GM18519 (cell line): ENCODE measurements around the gene TXNL4A.

Experiments
- ATAC-seq: cut with Tn5 transposase; IDR thresholded peaks from one replicate; pipeline ENCODE4 v1.9.1; 2021; ENCODE audit warnings: mild to moderate bottlenecking, moderate library complexity; ENCODE audit not compliant: unreplicated experiment, low FRiP score

The TXNL4A gene

DNA sequence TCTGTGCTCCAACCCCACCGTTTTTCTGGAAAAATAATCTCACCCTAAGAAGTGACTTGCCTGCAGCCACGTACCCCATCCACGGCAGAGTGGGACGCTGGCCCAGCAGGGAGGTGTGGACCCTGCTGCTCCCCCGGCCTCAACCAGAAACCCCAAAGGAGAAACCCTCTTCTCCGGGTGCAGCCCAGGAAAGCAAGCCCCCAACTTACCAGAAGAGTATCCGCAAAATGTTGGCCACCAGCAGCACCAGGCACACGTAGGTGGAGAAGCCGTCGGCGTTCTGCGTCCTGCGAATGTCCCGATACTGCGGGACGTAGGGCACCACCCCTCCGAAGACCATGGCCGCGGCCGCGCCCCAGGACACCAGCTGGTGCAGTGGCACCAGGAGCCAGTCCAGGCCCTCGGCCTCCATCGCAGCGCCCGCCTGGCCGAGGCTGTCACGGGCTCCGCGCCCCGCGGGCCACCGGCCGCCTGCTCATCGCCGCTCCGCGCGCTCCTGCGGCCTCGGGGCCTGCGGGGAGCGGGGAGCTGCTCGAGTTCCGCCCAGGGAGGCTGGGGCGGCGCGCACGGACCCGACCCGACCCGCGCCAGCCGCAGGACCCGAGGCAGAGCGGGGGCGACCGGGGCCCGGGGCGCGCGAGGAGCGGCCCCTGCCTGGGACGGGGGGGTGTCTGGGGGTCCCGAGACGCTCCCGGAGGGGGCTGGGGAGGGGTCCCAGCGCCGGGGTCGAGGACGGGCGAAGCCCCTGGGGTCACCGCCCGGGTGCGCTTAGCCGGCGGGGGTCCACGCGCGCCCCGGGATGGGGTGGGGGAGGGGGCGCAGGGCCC lies 37.6 kb downstream of the TXNL4A start:
- ATAC-seq, result no peak

DNA sequence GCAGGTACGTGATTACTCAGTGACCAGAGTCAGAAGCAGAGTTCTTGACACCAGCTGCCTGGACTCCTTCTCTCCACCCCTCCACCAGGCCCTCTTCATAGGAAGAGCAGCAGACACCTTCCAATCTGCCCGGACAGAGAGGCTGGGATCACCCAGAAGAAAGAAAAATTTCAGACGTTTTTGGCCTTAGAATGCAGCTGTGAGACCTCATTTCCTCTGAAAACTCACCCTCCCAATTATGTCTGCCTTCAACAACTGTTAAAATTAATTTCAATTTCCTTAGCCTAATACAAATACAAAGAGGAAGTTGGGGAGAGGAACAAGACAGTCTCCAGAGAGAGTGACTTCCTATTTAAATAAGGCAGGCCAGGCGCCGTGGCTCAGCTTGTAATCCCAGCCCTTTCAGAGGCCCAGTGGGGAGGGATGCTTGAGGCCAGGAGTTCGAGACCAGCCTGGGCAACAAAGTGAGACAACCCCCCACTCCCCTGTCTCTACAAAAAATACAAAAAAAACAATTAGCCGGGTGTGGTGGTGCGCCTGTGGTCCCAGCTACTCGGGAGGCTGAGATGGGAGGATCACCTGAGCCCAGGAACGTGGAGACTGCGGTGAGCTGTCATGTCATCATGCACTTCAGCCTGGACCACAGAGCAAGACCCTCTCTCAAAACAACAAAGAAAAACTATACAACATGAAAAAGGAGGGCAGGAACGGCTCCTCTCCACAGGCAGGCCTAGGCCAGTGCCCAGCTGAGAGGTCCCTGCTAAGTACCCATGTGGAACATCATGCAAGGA lies 38.5 kb downstream of the TXNL4A start:
- no peak for ATAC-seq

DNA sequence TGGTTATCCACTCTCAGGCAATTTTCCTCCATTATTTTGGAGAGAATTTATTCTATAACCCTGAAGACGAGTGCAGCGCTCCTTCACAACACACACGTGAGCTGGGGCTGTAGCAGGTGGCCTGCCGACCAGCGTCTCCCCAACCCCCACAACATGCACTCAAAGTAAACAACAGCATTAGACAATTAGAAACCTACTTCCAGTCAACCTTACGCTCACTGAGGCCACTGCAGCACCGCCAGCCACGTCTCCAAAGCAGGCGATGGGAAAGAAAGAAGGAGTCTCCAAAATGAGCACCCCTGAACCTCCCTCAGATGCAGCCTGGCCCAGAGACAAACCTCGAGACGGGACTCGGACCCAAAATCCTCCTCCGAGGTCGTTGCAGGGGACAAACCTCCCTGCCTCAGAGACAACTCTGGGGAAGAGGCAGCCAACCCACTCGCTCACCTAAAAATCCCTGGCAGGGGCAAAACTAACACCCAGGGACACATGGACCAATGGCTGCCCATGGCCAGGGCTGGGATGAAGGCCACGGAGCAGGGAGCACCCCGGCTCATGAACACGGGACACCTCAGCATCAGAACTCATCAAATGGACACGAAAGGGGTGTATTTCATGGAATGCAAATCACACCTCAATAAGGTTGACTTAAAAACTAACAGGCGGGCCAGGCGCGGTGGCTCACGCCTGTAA lies 39.5 kb downstream of the TXNL4A start:
- no peak for ATAC-seq

DNA sequence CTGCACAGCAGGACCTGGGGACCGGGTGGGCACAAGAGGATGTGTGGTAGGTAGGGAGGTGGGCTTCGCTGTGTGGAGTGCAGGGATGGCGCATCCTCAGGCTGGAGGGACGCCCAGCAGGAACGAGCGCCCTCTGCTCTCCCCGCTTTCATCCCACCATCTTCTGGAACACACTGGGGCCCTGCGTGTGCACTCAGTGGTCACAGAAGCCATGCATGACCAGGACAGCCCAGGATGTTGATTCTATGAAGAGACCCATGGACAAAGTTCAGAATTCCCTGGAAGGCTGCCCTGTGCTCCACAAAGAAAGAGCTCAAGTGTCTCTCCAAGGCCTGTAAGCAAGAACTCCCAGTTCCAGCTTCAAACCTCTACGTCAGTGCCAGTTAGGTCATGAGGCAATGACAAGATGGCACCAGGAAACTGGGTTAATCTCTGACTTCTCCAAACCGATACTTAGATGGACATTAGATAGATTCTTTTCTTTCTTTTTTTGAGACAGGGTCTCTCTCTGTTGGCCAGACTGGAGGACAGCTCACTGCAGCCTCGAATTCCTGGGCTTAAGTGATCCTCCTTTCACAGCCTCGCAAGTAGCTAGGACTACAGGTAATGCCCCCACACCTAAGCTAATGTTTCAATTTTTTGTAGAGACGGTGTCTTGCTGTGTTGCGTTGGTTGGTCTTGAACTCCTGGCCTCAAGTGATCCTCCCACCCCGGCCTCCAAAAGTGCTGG lies 40.3 kb downstream of the TXNL4A start:
- ATAC-seq, result no peak

DNA sequence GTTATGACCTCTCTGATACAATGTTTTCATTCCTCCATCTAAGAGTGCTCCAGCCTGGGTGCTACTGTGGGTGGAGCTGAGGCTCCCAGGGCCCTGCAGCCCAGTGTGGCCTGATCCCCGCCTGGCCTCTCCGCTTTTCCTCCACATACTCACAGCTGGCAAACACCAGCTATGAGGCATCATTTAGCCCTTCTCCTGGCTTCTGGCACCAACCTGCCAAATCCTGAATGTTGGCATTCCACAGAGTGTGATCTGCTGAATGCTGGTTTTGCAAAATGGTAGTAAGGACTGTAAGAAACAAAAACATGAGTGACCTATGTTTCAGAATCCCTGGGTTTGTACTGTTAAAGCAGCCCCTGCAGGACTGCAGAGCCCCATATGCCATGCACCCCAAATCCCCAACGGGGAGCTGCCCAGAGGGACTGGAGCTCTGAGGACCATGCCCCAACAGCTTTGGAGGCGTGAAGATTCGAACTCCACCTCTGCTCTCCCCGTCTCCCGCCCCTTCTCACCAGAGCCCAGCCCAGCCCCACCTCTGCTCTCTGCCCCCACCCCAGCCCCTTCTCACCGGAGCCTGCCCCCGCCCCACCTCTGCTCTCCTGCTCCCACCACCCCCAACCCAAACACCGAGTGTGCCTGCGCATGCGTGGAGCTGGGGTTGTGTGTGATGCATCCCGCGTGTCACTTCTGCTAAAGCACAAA lies 41.2 kb downstream of the TXNL4A start:
- no peak for ATAC-seq

DNA sequence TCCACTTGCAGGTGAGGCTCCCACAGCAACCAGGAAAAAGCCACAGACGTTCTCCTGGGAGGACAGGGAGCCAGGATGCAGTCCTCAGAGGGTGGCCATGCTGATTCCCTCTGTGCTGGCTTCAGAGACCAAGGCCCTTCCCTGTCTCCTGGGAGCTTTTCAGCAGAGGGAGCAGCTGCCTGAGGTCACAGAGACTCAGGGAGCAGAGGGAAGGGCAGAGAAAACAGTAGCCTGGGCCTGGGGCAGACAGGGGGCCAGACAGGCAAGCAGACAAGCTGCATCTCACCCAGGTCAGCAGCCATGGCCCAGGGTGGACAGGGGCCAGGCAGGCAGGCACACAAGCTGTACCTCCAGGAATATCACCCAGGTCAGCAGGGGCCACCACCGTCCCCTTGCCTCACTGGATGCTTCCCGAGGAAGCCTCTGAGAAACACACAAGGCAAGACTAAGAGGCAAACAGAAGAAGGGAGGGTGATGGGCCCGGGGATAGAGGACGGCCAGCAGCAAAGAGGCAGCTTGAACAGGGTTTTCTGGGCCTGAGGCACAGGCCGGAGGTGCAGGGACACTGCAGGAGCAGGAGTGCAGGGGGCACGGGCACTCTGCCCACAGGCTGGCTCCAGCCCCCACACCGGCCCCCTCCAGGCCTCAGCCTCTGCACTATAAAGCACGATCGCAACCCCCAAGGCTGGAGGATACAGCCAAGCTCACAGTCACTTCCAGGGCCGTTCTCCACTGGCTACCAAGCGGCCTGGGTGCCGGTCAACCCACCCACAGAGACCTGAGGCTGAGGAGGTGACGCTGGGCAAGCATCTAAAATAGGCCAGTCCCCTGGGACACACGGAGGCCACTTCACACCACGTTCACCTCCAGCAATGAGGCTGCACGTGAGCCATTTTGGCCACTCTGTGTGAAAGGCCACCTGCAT lies 43.0 kb downstream of the TXNL4A start:
- no peak for ATAC-seq

DNA sequence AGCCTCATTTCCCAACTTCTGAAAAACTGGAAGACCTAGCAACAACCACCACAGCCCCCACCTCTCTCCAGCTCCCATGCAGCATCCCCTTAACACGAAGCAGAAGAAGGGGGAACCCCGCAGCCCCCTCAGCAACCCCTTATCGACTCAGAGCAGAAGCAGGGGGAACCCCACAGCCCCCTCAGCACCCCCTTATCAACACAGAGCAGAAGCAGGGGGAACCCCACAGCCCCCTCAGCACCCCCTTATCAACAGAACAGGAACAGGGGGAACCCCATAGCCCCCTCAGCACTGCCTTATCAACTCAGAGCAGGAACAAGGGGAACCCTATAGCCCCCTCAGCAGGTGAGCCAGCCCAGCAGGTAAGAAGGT lies 43.6 kb downstream of the TXNL4A start:
- no peak for ATAC-seq

DNA sequence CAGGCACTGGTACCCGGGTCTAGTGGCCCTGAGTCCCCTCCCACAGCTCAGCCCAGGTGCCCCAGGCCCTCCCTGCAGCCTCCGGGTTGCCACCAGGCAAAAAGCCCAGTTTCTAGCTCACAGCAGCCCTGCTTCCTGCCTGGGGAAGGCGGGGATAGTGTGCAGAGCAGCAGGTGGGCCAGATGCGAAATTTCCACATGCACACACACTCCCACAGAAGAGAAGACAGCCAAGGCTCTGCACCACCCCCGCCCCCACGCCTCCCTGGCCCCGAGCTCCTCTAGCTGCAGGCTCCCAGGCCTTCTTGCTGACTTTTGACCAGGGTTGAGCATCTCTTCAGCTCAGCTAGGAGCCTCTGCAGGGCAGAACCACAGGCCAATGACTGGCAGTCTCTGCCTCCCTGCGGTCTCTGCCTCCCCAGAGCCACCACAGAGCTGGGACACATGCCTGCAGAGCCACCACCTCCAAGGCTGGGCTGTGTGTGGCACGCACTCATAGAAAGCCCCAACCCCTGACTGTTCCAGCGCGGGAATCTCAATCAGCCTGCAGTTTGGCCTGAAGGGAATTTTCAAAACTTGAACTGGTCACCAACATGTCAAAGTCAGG lies 44.1 kb downstream of the TXNL4A start:
- no peak for ATAC-seq

DNA sequence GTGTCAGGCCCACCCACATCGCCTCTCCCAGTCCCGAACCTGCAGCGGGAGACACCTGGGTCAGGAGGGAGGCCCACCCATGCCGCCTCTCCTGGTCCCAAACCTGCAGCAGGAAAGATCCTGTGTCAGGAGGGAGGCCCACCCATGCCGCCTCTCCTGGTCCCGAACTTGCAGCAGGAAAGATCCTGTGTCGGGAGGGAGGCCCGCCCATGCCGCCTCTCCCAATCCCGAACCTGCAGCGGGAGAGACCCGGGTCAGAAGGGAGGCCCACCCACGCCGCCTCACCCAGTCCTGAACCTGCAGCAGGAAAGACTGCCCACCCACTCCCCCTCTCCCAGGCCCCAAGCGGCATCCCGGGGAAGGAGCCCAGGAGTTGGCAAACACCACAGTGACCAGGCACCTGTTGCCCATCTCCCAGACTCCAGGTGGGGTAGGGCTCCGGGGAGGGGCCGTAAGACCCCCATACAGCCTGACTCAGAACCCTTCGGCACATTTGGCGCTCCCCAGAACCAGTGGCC lies 44.7 kb downstream of the TXNL4A start:
- no peak for ATAC-seq

DNA sequence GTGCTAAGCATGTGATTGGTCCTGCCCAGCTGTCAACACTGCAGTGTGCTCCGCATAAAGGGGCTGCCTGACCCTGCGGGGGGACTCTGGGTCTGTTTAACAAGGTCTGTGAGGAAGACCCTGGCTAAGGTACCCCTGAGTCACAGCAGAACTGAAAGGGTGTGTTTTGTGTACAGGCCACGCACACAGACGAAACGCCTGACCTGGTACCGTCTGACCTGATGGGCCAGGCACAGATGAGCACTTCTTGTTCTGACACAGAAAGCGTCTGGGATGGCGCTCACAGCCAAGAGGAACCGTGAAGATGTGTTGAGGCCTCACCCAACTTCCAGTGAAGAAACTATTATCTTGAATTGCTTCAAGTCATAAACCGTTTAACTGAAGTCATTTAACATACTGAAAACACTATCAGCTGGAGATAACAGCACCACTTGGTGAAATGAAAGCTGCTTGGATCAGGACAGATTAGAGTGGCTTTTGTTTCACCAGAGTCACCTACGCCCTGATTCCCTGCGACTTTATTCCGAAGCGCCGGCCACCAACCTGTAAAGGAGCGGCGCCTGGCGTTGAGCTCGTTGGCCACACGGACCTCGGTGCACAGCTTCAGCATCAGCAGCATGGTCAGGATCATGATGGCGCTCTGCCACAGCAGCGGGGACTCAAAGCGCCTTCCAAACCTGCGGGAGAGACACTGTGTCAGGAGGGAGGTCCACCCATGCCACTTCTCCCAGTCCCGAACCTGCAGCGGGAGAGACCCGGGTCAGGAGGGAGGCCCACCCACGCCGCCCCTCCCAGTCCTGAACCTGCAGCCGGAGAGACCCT lies 45.4 kb downstream of the TXNL4A start:
- ATAC-seq, result no peak

DNA sequence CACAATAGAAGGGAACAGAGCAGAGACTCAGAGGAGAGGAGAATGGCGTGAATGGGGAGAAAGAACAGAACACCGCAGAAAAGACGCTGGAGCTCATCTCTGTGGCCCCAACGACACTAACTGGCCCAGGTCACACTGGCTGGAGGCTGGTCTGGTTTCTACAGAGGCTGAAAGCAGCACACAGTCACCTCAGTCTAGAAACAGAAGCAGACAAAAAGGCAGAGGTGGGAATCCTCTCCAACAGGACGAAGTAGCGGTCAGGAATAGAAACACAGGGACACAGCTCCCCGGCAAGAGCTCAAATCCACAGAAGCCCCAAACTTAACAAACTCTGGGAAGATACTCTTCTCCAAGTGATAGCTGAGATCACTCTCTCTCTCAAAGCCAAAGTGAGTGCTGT lies 46.2 kb downstream of the TXNL4A start:
- ATAC-seq, result no peak

DNA sequence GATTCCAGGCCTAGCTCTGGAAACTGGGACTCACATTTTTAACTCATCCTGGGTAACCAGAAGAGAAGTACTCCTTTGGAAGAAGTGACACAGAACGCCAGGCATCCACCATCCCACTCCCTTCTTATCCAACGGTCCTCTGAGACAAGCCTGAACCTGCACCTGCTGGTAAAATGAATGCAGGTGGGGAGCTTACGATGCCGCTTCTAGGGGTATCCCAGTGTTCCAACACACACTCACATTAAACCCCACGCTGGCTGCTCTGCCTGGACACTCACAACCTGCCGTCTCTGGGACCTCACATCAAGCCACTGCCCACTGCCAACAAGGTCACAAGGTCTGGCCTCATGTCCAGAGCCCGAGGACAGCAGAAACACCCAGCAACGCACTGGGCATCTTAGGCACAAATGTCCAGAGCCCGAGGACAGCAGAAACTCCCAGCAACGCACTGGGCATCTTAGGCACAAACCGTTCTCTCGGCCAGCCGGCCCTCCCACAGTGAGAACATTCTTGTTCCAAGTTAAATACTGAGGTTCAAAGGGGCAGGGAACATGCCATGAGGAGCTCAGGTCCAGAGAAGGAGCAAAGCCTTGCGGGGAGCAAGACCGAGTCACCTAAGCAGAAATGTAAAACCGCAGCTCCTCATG lies 46.8 kb downstream of the TXNL4A start:
- no peak for ATAC-seq

DNA sequence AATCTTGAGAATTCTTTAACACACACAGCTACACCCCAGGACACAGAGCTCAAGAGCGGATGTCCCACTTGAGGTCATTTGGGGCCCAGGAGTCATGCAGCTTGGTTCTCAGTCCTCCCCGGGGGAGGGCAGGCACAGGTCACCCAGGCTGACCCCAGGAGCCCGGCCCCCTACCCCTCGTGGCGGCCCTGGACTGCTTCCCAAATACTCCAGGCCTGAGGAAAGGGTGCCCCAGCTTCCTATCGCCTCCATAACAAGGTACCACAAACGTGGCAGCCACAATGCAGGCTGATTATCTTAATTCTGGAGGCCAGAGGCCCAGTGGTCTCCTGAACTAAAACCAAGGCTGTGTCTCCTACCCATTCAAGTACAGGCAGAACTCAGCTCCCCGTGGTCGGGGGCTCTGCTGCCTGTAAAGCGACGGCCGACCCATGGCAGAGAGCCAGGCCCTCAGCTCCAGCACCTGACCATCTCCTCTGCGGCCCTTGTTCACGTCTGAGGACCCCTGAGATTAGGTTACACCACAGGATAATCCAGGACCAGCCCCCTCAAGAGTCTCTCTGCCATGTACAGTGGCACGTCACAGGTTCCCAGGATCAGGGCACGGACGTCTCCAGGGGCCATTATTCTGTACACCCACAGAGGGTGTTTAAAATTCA lies 47.4 kb downstream of the TXNL4A start:
- ATAC-seq, result no peak

DNA sequence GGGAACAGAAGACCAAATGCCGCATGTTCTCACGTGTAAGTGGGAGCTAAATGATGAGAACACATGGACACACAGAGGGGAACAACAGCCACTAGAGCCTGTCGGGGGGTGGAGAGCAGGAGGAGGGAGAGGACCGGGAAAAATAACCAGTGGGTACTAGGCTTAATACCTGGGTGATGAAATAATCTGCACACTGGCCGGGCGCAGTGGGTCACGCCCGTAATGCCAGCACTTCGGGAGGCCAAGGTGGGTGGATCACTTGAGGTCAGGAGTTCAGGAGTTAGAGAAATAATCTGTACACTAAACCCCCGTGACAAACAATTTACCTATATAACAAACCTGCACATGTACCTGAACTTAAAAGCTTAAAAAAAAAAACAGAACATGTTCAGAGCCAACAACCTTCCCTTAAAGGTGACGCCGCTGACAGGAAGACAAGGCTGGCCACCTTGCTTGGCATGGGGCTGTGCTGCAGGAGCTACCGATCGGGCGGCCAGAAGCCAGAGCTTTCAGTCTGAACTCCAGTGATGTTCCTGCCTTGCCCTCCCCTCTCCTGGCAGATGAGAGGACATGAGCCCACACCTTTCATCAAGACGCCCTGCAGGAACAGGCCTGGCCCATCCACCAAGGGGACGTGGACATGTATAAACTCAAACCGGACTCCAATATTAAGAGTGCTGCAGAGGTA lies 48.1 kb downstream of the TXNL4A start:
- ATAC-seq, result no peak

DNA sequence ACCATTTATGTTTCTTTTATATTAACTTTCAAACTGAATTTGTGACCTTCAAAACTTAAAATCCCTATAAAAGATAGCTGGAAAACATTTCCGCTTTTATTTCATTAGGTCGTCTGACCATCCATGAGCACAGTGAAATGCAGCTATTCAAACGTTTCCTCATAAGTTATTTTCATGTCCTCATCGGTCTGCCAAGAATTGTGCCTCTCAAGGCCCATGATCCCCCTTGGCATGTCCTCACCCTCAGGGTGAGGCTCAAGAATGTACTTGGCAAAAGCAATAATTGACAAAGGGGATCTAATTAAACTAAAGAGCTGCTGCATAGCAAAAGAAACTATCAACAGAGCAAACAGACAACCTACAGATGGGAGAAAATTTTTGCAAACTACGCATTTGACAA lies 49.3 kb downstream of the TXNL4A start:
- no peak for ATAC-seq

DNA sequence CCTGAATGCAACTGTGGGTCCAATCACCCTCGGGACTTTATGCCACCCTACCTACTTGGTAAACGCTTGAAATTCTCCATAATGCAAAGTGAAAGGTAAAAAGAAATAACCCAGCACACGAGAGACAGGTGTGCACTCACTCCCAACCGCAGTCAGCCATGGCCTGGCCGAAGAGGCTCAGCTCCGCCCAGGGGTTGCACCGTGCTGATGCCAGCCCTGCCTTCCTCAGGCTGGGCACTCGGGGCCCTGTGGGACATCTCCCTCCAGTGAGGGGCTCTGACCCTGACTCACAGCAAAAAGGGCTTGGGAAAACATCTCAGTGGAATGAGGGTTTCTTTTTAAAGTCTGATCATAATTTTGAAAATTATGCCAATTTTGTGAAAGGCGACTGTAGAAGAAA lies 50.2 kb downstream of the TXNL4A start:
- ATAC-seq, result no peak
